Measurements from ENCODE around the gene UBQLNL.

UBQLNL gene, protein sequence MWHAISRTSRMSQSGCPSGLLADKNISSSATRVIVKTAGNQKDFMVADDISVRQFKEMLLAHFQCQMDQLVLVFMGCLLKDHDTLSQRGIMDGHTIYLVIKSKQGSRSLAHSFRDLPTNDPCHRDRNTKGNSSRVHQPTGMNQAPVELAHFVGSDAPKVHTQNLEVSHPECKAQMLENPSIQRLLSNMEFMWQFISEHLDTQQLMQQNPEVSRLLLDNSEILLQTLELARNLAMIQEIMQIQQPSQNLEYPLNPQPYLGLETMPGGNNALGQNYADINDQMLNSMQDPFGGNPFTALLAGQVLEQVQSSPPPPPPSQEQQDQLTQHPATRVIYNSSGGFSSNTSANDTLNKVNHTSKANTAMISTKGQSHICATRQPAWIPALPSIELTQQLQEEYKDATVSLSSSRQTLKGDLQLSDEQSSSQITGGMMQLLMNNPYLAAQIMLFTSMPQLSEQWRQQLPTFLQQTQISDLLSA

GRCh38 chr11:5516599-5516998 is at the start of gene UBQLNL:
UBQLNL (minus strand) TSS chr11:5516699; CDS start chr11:5516441, 258 bp downstream.
- no peak for DNase-seq

- no peak for DNase-seq
Measured at GRCh38 chr11:5564259-5565019, 47.9 kb upstream of the UBQLNL start.

- DNase-seq: no peak
Measured at GRCh38 chr11:5557751-5558150, 41.3 kb upstream of the UBQLNL start.

- no peak for DNase-seq
Measured at GRCh38 chr11:5556596-5557188, 40.2 kb upstream of the UBQLNL start.

- no peak for DNase-seq
Measured at GRCh38 chr11:5553343-5553742, 36.8 kb upstream of the UBQLNL start.

GRCh38 chr11:5550440-5551095 is 34.1 kb upstream of the UBQLNL start:
- no peak for DNase-seq

GRCh38 chr11:5548440-5548839 is 31.9 kb upstream of the UBQLNL start, which contains the start of gene OR52H1:
OR52H1 (minus strand) TSS chr11:5548540; CDS start chr11:5545505, 3,035 bp downstream.
- no peak for DNase-seq

DNA sequence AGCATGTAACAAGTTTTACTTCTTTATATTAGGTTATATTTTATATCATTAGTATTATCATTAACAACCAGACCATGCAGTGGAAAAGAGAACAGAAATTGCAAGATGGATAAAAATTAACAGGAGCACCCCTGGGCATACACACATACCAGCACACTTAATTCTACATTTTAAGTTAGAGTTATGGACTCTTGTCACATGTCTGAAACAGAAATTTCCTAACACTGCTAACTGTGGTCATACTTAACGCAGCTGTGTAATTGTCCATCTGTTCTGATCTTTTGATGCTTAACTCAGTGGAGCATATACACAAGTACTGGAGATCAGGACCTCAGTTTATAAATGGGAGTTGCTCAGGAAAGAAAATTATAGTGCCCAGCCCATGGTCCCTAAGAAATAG is 31.5 kb upstream of the UBQLNL start:
- DNase-seq: no peak

DNA sequence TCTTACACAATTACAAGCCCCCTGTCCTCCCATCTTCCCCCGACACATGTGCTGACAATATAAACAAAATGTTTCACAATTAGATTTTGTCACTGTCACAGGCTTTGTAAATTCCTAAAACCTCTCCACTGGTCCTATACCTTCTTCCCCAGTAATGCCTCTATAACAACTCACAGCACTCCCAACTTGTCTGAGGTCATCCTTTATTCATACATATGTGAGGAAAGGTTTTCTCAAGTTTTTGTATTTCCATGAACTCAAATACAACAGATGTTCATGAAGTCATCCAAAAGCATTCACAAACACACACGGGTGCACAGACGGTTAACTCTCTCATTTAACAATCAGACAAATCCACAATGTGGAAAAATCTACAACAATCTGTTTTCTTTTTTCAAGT is 30.0 kb upstream of the UBQLNL start:
- DNase-seq: no peak

GRCh38 chr11:5541427-5541826 is 24.9 kb upstream of the UBQLNL start:
- no peak for DNase-seq

DNA sequence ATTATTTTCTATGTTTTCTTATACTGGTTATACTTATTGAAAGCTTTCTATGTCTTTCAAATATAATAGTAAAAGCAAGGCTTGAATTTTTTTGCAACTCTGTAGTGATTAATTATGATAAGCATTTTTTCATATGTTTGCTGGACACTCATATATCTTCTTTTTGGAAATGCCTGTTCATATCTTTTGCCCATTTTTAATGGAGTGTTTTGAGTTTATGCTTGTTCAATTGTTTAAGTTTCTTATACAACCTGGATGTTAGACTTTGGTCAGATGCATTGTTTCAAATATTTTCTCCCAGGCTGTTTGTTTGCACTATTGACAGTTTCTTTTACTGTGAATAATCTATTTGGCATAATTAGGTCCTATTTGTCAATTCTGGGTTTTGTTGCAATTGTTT is 20.0 kb upstream of the UBQLNL start:
- no peak for DNase-seq

GRCh38 chr11:5534046-5534445 is 17.5 kb upstream of the UBQLNL start:
- DNase-seq: no peak

DNA sequence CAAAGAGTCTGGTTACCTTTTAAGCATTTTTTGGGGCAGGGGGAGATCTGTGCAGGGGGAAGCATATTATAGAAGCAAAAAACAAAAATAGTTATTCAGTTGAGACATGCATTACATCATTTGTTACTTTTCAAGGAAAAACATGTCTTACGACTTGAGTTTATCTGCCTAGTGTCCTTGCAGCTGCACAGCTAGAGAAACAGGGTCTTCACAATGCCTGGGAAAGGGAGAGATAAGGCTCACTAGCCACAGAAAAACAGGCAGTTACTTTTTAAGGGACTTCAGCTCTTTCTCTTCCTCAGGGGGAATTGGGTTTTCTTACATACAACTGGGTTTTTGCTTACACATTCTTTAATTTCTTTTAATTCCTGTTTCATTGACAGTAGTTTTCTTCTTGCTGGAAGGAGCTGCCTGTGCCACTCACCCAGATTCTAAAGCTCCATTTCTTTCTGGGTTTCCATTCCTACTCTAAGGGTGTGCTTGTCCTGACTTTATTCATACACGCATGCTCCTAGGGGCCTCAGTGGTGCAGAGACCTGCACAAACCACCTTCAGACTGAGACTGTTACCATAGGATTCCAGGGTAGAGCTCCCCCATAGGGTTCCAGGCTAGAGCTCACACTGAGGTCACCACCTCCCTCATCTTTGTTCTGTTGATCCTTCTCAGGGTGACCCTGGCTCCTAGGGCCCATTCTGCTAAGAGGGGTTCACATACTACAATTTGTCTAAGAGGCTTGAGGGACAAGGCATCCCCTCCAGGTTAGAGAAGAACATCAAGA is 14.7 kb upstream of the UBQLNL start:
- no peak for DNase-seq

DNA sequence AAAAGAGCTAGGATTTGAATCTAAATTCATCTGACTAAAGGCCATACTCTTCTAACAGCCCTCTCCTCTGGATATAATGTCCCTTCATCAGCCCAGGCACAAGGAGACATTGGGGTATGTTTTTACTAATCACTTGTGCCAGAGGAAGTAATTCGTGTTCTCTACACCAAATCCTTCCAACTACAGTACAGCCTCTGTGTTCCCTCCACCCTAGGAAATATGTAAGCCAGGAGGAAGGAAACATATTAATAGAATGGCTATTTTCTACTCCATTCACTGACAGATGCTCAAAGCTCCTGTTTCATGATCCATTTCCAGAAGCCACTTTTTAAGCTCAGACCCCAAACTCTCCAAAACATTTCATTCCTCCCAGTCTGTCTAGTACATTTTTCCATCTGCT is 12.0 kb upstream of the UBQLNL start:
- no peak for DNase-seq

DNA sequence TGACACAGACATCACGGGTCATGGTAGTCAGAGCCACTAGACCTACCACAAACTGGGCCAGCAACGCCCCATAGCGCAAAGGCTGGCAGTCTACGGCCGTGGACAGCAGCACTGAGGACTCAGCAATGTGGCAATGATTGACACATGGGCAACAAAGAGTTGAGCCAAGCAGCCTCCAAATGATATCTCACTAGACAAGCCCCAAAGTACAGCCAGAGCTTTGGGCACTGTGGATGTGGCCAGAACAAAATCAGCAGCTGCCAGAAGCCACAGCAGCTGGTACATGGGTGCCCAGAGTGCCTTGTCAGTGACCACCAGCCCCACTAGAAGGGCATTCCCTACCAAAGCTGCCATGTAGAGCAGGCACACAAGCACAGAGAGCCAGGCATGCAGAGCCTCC is 11.2 kb upstream of the UBQLNL start:
- no peak for DNase-seq

- DNase-seq: no peak
Measured at GRCh38 chr11:5524756-5525155, 8.3 kb upstream of the UBQLNL start.

DNA sequence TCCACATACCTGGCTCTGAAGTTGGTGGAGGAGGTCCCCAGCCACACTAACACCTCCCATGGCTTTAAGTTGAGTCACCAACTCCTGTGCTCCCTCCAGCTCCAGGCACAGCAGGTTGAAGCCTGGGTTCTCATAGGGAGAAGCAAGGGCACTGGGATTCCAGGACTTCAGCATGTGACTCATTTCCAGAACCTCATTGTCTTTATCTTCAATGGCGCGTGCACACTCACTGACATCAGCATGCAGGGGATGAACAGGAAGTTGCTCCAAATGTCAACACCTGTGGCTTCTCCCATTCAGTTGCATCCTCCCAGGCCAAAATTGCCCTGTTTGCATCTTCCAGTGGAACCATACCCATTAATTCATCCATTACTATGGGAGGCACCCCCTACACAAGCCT is 5.8 kb upstream of the UBQLNL start:
- DNase-seq: no peak

- DNase-seq: no peak
Measured at GRCh38 chr11:5521540-5521939, 5.0 kb upstream of the UBQLNL start.

DNA sequence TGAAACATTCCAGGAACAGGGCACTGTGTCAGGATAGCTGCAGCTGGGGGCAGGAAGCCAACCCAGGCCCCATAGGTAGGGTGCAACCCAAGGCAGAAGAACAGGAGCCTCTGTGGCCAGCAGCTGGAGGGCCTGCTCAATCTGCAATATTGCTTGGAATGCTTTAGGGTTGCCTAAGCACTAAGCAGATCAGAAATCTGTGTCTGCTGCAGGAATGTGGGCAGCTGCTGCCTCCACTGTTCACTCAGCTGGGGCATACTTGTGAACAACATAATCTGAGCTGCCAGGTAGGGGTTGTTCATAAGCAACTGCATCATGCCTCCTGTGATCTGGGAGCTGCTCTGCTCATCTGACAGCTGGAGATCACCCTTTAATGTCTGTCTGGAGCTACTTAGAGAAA is 1.7 kb downstream of the UBQLNL start:
- DNase-seq: no peak

DNA sequence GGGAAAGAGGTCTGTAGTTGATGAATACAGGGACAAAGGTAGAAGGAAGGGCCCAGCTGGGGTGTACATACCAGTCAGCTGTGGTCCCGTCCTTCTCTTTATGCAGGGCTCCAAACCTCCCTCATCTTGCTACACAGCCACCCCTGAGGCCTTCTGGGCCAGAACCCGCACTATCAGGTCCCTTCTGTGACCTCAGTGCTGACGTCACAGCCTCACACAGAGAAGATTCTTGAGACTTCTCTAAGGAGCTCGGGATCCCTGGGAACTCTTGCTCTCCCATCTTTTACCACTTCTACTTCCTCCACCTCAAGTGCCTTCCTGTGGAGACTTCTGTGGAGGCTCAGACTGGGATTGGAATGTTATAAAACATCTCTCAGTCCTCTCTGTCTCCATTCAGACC is 6.7 kb downstream of the UBQLNL start, which contains the start of gene UBQLN3:
Gene UBQLN3 (minus strand): TSS at position 155 of the 400 bp plus-strand sequence. CDS start 399 bp downstream, outside the sequence.
- DNase-seq: no peak

DNA sequence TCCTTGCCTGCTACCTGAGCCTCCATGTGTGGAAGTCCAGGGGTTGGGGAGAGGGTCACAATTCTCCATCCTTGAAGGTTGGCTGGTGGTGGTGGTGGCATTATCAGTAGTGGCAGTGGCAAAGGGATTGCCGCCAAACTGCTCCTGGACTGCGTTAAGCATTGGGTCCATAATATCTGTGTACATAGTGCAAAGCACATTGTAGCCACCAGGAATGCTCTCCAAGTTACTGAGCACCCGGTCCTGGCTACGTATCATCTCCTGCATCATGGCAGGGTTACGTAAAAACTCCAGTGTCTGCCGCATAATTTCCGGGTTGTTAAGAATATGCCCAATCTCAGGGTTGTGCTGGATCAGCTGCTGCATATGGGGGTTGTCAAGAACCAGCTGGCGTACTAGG is 7.9 kb downstream of the UBQLNL start:
- no peak for DNase-seq

GRCh38 chr11:5507933-5508305 is 8.6 kb downstream of the UBQLNL start:
- DNase-seq: no peak

Data from activated CD4-positive, CD25-positive, alpha-beta regulatory T cell (primary cell).